ENCODE measurements around the gene CCDC69.
A peak's percentile ranks its signal among the peaks of the same experiment; 100 is the strongest.

Gene CCDC69

DNA sequence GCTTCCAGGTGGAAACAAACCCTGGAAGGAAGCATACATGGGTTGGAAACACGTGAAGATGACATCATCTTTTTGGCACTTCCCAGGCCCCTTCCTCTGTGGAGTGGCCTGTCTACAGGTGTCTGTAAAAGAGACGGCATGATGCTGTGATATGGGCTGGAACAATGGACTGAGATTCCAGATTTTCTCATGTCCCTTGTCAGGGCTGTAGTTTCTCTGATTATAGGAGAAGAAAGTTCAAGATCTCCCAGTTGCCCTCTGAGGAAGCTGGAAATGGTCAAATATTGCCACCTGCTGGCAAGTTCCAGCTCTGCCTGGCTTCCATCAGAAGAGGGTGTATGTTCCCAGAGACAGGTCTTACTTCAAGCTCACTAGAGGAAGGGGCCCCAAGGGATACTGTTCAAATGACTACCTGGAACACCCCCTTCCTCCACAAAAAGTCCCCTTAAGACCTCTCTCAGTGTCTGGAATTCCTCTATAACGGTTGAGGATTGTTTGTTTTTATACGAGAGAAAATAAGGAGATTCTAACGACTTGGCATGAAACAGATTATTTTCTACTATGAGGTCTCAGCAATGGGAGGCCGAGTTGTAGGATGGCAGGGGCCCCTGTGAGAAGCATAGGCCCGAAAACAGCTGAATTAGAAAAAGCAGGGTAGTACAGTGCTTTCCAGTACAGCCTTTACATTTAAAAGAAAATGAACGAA, 59.1 kb downstream of the CCDC69 start:
- Histone ChIP-seq H3K27me3 (no peaks in the 10 kb centered on the region), H3K9me3 (no peaks in the 10 kb centered on the region), H3K36me3 (no peaks in the 10 kb centered on the region), H3K4me1 (no peaks in the 10 kb centered on the region), H3K4me3 (ENCODE audit: low read depth, low read length) (no peak overlapping the region)
- TF ChIP-seq CTCF (IDR thresholded peaks at IDR 0.05; ENCODE audit: low read depth, low read length): peak; percentile 94
- DNase-seq: peak; percentile 70

DNA sequence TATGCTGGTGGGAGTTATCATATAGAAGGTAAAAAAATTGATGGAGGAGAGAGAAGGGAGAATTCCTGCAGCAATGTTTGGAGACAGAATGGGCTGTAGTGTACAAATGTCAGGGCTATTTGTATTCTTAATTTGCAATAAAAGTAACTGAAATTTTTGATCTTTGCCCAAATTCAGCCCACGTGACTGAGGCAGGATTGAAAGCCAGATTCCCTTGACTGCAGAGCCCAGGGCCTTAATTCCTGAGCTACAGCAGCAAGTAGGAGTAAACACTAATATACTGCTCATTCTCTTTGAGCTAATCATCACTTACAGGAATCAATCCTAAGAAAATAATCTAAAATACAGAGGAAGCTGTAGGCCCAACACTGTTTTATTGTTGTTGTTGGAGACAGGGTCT, 61.1 kb downstream of the CCDC69 start:
- no peak for DNase-seq
- no peaks in the 10 kb centered on the region for H3K9me3 ChIP-seq
- no peaks in the 10 kb centered on the region for H3K36me3 ChIP-seq
- TF ChIP-seq CTCF (IDR thresholded peaks at IDR 0.05; ENCODE audit: low read depth, low read length): no peak
- no peaks in the 10 kb centered on the region for H3K4me1 ChIP-seq
- H3K4me3 ChIP-seq (ENCODE audit: low read depth, low read length): no peak overlapping the region
- no peaks in the 10 kb centered on the region for H3K27me3 ChIP-seq

DNA sequence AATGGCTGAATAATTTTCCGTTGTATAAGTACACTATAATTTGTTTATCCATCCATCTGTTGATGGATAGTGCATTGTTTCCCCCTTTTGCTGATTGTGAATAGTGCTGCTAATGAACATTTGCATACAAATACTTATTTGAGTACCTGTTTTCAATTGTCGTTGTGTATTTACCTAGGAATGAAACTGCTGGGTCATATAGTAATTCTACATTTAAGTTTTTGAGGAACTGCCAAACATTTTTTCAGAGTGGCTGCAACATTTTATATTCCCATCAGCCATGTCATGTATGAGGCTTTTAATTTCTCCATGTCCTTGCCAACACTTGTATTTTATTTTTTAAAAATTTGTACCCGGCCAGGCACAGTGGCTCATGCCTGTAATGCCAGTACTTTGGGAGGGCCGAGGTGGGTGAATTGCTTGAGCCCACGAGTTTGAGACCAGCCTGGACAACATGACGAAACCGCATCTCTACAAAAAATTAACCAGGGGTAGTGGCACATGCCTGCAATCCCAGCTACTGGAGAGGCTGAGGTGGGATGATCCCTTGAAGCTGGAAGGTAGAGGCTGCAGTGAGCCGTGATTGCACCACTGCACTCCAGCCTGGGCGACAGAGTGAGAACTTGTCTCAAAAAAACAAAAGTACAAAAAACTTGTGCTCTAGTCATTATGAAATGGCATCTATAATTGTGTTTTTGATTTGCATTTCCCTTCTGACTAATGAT, 64.1 kb downstream of the CCDC69 start:
- no peaks in the 10 kb centered on the region for H3K36me3 ChIP-seq
- no peaks in the 10 kb centered on the region for H3K27me3 ChIP-seq
- DNase-seq: no peak
- H3K4me1 ChIP-seq: no peaks in the 10 kb centered on the region; the same call in 1 of the 2 replicates
- H3K9me3 ChIP-seq: no peaks in the 10 kb centered on the region
- no peak overlapping the region for H3K4me3 ChIP-seq (ENCODE audit: low read depth, low read length)
- no peak for TF ChIP-seq CTCF (IDR thresholded peaks at IDR 0.05; ENCODE audit: low read depth, low read length)

- no peak for DNase-seq
- Histone ChIP-seq H3K36me3 (no peaks in the 10 kb centered on the region), H3K4me3 (ENCODE audit: low read depth, low read length) (peak overlapping the region; percentile 78), H3K9me3 (no peaks in the 10 kb centered on the region), H3K27me3 (no peaks in the 10 kb centered on the region), H3K4me1 (no peaks in the 10 kb centered on the region; the same call in 1 of the 2 replicates)
- TF ChIP-seq CTCF (IDR thresholded peaks at IDR 0.05; ENCODE audit: low read depth, low read length): no peak
Observed at GRCh38 chr5:151158287-151158661, 65.6 kb downstream of the CCDC69 start.

DNA sequence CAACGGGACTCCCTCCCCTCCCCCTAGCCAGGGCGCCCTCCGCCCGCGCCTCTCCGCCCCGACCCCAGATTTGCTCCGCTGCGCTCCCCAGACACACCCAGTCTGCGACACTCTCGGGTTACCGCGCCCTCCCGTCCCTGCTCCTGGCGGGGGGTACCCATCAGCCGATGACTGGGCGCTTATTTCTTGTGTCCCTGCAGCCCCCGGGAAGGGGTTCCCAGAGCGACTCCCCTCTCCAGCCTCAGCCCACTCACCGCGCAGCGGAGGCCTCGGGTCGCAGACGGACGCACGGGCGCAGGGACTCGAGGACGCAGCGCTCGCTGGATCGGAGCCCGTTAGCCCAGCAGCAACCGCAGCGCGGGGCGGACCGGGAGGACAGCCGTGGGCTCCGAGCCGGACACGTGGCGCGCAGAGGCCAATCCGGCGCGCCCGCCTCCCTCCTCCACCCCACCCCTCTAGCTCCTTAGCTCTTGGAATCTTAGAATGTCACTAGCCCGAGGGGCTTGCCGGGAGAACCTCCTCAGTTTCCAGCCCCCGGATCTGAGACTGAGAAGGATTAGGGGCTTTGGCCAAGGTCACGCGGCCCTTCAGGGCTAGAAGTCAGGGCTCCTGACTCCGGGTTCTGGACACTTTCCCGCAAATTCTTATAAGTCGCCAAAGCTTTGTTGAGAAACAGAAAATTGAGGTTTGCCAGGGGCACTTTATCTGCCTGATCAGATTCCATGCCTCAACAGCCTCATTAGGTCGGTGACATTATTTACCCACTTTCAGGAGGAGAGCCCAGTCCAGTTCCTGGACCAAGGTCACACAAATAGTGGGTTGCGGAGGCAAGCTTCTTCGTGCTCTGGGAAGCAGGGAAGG, 66.2 kb downstream of the CCDC69 start, which contains the start of gene ANXA6:
Gene ANXA6 (minus strand): TSS at position 354 of the 861 bp plus-strand sequence. CDS start 9,878 bp downstream, outside the sequence.
- no peaks in the 10 kb centered on the region for H3K27me3 ChIP-seq
- peak within 1 kb of the TSS; percentile 78 for H3K4me3 ChIP-seq (ENCODE audit: low read depth, low read length)
- no peaks in the 10 kb centered on the region for H3K9me3 ChIP-seq
- peak; percentile 76 for DNase-seq
- H3K4me1 ChIP-seq: no peaks in the 10 kb centered on the region; the same call in 1 of the 2 replicates
- no peaks in the 10 kb centered on the region for H3K36me3 ChIP-seq
- no peak for TF ChIP-seq CTCF (IDR thresholded peaks at IDR 0.05; ENCODE audit: low read depth, low read length)

Measured in BE2C (cell line).